Sigmoid colon (tissue), 4 donors: ENCODE results near the gene ZNF585A.

Experiments
- EP300 ChIP-seq, 4 donors: sonication (generic); formaldehyde crosslinking; IDR thresholded peaks; one replicate each; pipeline ENCODE4 v1.6.1; 2017; ENCODE audit warnings: antibody characterized with exemption in 4 of 4
- POLR2A ChIP-seq, 2 donors: fragments of 450-650 bp; IDR thresholded peaks; one replicate each; pipeline ENCODE4 v1.6.1; 2016; ENCODE audit warnings: antibody characterized with exemption in 2 of 2, mild to moderate bottlenecking in 2 of 2, moderate library complexity in 2 of 2
- POLR2AphosphoS5 ChIP-seq, 4 donors: sonication (generic); formaldehyde crosslinking; IDR thresholded peaks; one replicate each; pipeline ENCODE4 v1.6.1; 2017; ENCODE audit warnings: antibody characterized with exemption in 4 of 4
- TF ChIP-seq, protein P1 (sequence below), 4 experiments: fragments of 450-650 bp in 3 of 4; fragments of 200-600 bp in 1 of 4; IDR thresholded peaks; one replicate each; pipeline ENCODE4 v1.5.1; 2016 to 2019; ENCODE audit warnings: antibody characterized with exemption in 4 of 4, mild to moderate bottlenecking in 3 of 4, moderate library complexity in 2 of 4

DNA sequence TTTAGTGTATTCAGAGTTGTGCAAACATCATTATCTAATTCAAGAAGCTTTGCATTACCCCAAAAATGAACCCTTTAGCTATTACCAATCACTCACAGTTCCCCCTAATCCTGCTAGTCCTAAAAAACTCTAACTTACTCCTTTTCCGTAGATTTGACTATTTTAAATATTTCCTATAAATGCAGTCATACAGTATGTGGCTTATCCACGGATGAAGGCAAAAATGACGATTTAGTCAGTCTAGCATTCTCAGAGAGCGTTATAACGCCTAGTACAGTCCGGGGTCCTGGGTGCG lies 44.9 kb upstream of the ZNF585A start:
- TF ChIP-seq EP300 (IDR thresholded peaks at IDR 0.05) (no peak), POLR2A (IDR thresholded peaks at IDR 0.05) (peak in 1 of 2 donors; percentile 9), POLR2AphosphoS5 (IDR thresholded peaks at IDR 0.05) (no peak)
- TF ChIP-seq, protein P1, sequence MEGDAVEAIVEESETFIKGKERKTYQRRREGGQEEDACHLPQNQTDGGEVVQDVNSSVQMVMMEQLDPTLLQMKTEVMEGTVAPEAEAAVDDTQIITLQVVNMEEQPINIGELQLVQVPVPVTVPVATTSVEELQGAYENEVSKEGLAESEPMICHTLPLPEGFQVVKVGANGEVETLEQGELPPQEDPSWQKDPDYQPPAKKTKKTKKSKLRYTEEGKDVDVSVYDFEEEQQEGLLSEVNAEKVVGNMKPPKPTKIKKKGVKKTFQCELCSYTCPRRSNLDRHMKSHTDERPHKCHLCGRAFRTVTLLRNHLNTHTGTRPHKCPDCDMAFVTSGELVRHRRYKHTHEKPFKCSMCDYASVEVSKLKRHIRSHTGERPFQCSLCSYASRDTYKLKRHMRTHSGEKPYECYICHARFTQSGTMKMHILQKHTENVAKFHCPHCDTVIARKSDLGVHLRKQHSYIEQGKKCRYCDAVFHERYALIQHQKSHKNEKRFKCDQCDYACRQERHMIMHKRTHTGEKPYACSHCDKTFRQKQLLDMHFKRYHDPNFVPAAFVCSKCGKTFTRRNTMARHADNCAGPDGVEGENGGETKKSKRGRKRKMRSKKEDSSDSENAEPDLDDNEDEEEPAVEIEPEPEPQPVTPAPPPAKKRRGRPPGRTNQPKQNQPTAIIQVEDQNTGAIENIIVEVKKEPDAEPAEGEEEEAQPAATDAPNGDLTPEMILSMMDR (IDR thresholded peaks at IDR 0.05) = no peak
